PFSK-1 (cell line): ENCODE data around the gene LTBP2.

Experiments
- POLR2AphosphoS5 ChIP-seq: IDR thresholded peaks from 2 replicates; pipeline ENCODE4 v1.6.1; 2012; ENCODE audit warnings: low read depth, mild to moderate bottlenecking, control low read depth, low read length, moderate library complexity
- SIN3A ChIP-seq: IDR thresholded peaks from 2 replicates; pipeline ENCODE4 v1.6.1; 2012; ENCODE audit warnings: mild to moderate bottlenecking, low read length, moderate library complexity, borderline replicate concordance; ENCODE audit not compliant: insufficient read depth
- TAF1 ChIP-seq: IDR thresholded peaks from 2 replicates; pipeline ENCODE4 v1.6.1; 2012; ENCODE audit warnings: low read length, control low read depth, borderline replicate concordance; ENCODE audit not compliant: insufficient read depth

DNA sequence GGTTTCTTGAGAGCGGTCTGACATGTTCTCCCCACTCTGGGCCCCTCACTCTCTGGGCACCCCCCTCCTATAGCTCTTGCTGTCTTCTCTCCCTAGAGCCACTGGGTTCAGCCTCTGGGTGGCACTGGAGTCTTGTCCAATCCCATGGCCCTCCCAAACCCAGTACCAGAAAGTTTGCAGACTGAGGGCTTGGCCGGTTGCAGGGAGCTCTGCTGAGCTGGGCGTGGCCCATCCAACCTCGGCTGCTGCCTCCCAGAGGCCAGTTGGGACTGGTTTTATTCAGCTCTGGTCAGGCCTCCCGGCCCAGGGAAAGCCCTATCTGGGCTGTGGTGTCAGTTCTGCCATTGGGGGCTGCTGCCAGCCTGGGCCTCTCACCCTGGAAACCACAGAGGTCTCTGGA lies 80.6 kb downstream of the LTBP2 start:
- no peak for TF ChIP-seq POLR2AphosphoS5
- no peak for TF ChIP-seq SIN3A
- no peak for TF ChIP-seq TAF1
